ENCODE results near the gene RSRP1. TPM values are rescaled to one million over a fixed set of nuclear protein-coding genes. Genes with fewer than 3 reads are reported as not detected.
A peak's percentile ranks its signal among the peaks of the same experiment; 100 is the strongest.
"Not testable (repeated sequence)": the region's sequence is repeated elsewhere in the genome, so short reads cannot be mapped to it uniquely, and the experiment has no call there.

The RSRP1 gene
- polyA plus RNA-seq, 2 donors = 45.2 to 264 TPM

DNA sequence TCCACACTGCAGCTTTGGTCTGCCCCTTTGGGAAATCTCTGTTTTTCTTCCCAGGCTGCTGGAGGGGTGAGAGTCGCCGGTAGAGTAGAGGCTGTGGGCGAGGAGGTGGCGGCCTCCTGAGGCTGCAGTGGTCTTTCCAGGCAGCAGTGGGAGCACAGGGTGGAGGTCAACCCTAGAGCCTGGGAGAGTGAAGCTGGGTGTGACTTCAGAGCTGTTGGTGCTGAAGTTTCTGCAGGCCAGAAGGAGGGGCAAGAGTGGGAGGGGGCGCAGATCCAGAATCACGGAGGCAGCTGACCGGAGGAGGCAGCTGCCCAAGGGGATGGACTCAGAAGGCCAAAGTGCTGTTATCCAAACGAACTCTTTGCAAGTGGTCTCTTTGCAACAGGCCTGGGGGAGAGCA is 31.5 kb upstream of the RSRP1 start:
- WGBS, 2 donors = 63 to 85% methylated on average over 3 to 4 of the region's 8 CpGs
- not testable (repeated sequence) for H3K27ac ChIP-seq (ENCODE audit: low read depth in 2 of 2, low read length in 1 of 2); H3K27me3 ChIP-seq (ENCODE audit: control insufficient read depth in 1 of 2, insufficient read depth in 2 of 2, low read length in 2 of 2); H3K9me3 ChIP-seq (ENCODE audit: control insufficient read depth in 2 of 2, insufficient read depth in 1 of 2, low read depth in 1 of 2, low read length in 1 of 2); H3K4me1 ChIP-seq (ENCODE audit: control insufficient read depth in 2 of 2, insufficient read depth in 2 of 2, low read length in 1 of 2); H3K4me3 ChIP-seq (ENCODE audit: low read depth in 1 of 2, low read length in 2 of 2); H3K36me3 ChIP-seq (ENCODE audit: control insufficient read depth in 2 of 2, insufficient read depth in 2 of 2, low read length in 1 of 2)

DNA sequence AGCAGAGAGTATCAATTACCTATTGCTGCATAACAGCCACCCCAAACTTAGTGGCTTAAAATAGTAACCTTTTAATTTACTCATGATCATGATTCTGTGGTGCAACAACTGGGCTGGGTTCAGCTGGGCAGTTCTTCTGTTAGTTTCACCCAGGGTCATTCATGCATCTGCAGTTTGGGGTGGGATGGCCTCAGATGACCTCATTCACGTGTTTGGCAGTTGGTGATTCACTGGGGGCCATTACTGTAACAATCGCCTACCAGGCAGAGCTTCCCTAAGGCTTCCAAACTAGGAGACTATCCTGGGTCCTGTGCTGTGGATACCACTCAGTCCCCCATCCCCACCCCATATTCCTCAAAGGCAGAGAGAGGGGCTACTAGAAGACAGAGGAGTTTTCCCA is 31.1 kb upstream of the RSRP1 start:
- H3K4me3 ChIP-seq (ENCODE audit: low read depth in 1 of 2, low read length in 2 of 2); H3K27me3 ChIP-seq (ENCODE audit: control insufficient read depth in 1 of 2, insufficient read depth in 2 of 2, low read length in 2 of 2); H3K36me3 ChIP-seq (ENCODE audit: control insufficient read depth in 2 of 2, insufficient read depth in 2 of 2, low read length in 1 of 2); H3K27ac ChIP-seq (ENCODE audit: low read depth in 2 of 2, low read length in 1 of 2); H3K4me1 ChIP-seq (ENCODE audit: control insufficient read depth in 2 of 2, insufficient read depth in 2 of 2, low read length in 1 of 2); H3K9me3 ChIP-seq (ENCODE audit: control insufficient read depth in 2 of 2, insufficient read depth in 1 of 2, low read depth in 1 of 2, low read length in 1 of 2): not testable (repeated sequence)
- WGBS, 2 donors = 54 to 65% methylated on average over 2 of the region's 2 CpGs

GRCh38 chr1:25277295-25277694 is 30.0 kb upstream of the RSRP1 start:
- 88 to 90% methylated on average over 1 of the region's 1 CpG for WGBS, 2 donors
- not testable (repeated sequence) for H3K27me3 ChIP-seq (ENCODE audit: control insufficient read depth in 1 of 2, insufficient read depth in 2 of 2, low read length in 2 of 2); H3K4me1 ChIP-seq (ENCODE audit: control insufficient read depth in 2 of 2, insufficient read depth in 2 of 2, low read length in 1 of 2); H3K36me3 ChIP-seq (ENCODE audit: control insufficient read depth in 2 of 2, insufficient read depth in 2 of 2, low read length in 1 of 2); H3K9me3 ChIP-seq (ENCODE audit: control insufficient read depth in 2 of 2, insufficient read depth in 1 of 2, low read depth in 1 of 2, low read length in 1 of 2); H3K27ac ChIP-seq (ENCODE audit: low read depth in 2 of 2, low read length in 1 of 2); H3K4me3 ChIP-seq (ENCODE audit: low read depth in 1 of 2, low read length in 2 of 2)

- 69 to 74% methylated on average over 3 to 4 of the region's 4 CpGs for WGBS, 2 donors
- H3K9me3 ChIP-seq (ENCODE audit: control insufficient read depth in 2 of 2, insufficient read depth in 1 of 2, low read depth in 1 of 2, low read length in 1 of 2); H3K27ac ChIP-seq (ENCODE audit: low read depth in 2 of 2, low read length in 1 of 2); H3K4me3 ChIP-seq (ENCODE audit: low read depth in 1 of 2, low read length in 2 of 2); H3K36me3 ChIP-seq (ENCODE audit: control insufficient read depth in 2 of 2, insufficient read depth in 2 of 2, low read length in 1 of 2); H3K4me1 ChIP-seq (ENCODE audit: control insufficient read depth in 2 of 2, insufficient read depth in 2 of 2, low read length in 1 of 2); H3K27me3 ChIP-seq (ENCODE audit: control insufficient read depth in 1 of 2, insufficient read depth in 2 of 2, low read length in 2 of 2): not testable (repeated sequence)
Measured at GRCh38 chr1:25275648-25276047, 28.4 kb upstream of the RSRP1 start.

GRCh38 chr1:25272238-25272637 is 25.0 kb upstream of the RSRP1 start, which contains the start of gene RHD:
TSS of gene RHD (plus strand) at chr1:25272509. CDS start at chr1:25272548, 39 bp downstream.
- not testable (repeated sequence) for H3K9me3 ChIP-seq (ENCODE audit: control insufficient read depth in 2 of 2, insufficient read depth in 1 of 2, low read depth in 1 of 2, low read length in 1 of 2); H3K4me3 ChIP-seq (ENCODE audit: low read depth in 1 of 2, low read length in 2 of 2); H3K27me3 ChIP-seq (ENCODE audit: control insufficient read depth in 1 of 2, insufficient read depth in 2 of 2, low read length in 2 of 2); H3K4me1 ChIP-seq (ENCODE audit: control insufficient read depth in 2 of 2, insufficient read depth in 2 of 2, low read length in 1 of 2); H3K36me3 ChIP-seq (ENCODE audit: control insufficient read depth in 2 of 2, insufficient read depth in 2 of 2, low read length in 1 of 2); H3K27ac ChIP-seq (ENCODE audit: low read depth in 2 of 2, low read length in 1 of 2)
- WGBS, 2 donors = 84 to 86% methylated on average over 7 to 8 of the region's 8 CpGs

- WGBS, 2 donors = 38 to 39% methylated on average over 14 of the region's 14 CpGs
- Histone ChIP-seq H3K27ac (ENCODE audit: low read depth in 2 of 2, low read length in 1 of 2) (peak overlapping the region in 1 of 2 donors; percentile 47), H3K4me3 (ENCODE audit: low read depth in 1 of 2, low read length in 2 of 2) (peak overlapping the region in 1 of 2 donors; percentile 56)
- H3K9me3 ChIP-seq (ENCODE audit: control insufficient read depth in 2 of 2, insufficient read depth in 1 of 2, low read depth in 1 of 2, low read length in 1 of 2); H3K4me1 ChIP-seq (ENCODE audit: control insufficient read depth in 2 of 2, insufficient read depth in 2 of 2, low read length in 1 of 2); H3K27me3 ChIP-seq (ENCODE audit: control insufficient read depth in 1 of 2, insufficient read depth in 2 of 2, low read length in 2 of 2); H3K36me3 ChIP-seq (ENCODE audit: control insufficient read depth in 2 of 2, insufficient read depth in 2 of 2, low read length in 1 of 2): not testable (repeated sequence)
Measured at GRCh38 chr1:25268143-25268760, 21.0 kb upstream of the RSRP1 start.

GRCh38 chr1:25267288-25268142 is 20.3 kb upstream of the RSRP1 start:
- Histone ChIP-seq H3K27ac (ENCODE audit: low read depth in 2 of 2, low read length in 1 of 2) (peak overlapping the region in 1 of 2 donors; percentile 94), H3K4me3 (ENCODE audit: low read depth in 1 of 2, low read length in 2 of 2) (peak overlapping the region; percentile 55 to 56)
- WGBS, 2 donors = 0% methylated on average over 23 to 38 of the region's 56 CpGs
- H3K27me3 ChIP-seq (ENCODE audit: control insufficient read depth in 1 of 2, insufficient read depth in 2 of 2, low read length in 2 of 2); H3K36me3 ChIP-seq (ENCODE audit: control insufficient read depth in 2 of 2, insufficient read depth in 2 of 2, low read length in 1 of 2); H3K9me3 ChIP-seq (ENCODE audit: control insufficient read depth in 2 of 2, insufficient read depth in 1 of 2, low read depth in 1 of 2, low read length in 1 of 2); H3K4me1 ChIP-seq (ENCODE audit: control insufficient read depth in 2 of 2, insufficient read depth in 2 of 2, low read length in 1 of 2): not testable (repeated sequence)

DNA sequence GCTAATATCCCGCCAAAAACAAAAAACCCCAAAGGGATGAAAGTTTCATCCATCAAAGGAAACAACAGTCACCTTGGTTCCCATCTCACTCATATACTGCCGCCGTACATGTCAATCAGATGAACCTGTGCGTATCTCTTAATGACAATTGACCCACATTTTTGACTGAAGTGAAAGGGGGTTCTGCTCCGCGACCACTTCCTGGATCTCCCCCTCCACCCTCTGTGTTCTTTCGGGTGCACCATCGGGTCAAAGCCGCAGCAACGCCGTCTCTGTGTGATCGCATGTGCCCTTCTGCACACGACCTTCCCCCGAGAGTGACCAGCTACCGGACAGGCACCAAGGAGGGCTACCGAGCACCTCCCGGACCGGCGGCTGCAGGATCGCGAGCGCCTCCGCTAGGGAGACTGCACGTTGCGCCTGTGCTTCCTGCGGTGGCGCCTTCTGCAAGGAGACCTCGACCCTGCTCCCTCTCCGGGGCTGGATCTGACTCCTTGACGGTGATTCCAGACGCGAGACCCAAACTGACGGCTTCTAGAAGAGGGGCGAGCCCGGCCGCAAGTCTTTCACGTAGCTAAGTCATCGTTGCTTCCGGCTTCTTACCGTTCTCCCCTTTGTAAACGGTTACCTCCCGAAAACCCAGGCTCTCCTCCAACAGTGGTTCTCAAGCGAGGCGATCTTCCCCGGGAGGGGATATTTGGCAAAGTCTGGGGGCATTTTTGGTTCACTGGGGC is 19.5 kb upstream of the RSRP1 start:
- WGBS, 2 donors = 0 to 1% methylated on average over 15 to 27 of the region's 45 CpGs
- H3K4me3 ChIP-seq (ENCODE audit: low read depth in 1 of 2, low read length in 2 of 2) = peak overlapping the region; percentile 40 to 62
- H3K27me3 ChIP-seq (ENCODE audit: control insufficient read depth in 1 of 2, insufficient read depth in 2 of 2, low read length in 2 of 2); H3K27ac ChIP-seq (ENCODE audit: low read depth in 2 of 2, low read length in 1 of 2); H3K4me1 ChIP-seq (ENCODE audit: control insufficient read depth in 2 of 2, insufficient read depth in 2 of 2, low read length in 1 of 2); H3K36me3 ChIP-seq (ENCODE audit: control insufficient read depth in 2 of 2, insufficient read depth in 2 of 2, low read length in 1 of 2); H3K9me3 ChIP-seq (ENCODE audit: control insufficient read depth in 2 of 2, insufficient read depth in 1 of 2, low read depth in 1 of 2, low read length in 1 of 2): not testable (repeated sequence)

GRCh38 chr1:25260336-25260735 is 13.1 kb upstream of the RSRP1 start:
- H3K9me3 ChIP-seq (ENCODE audit: control insufficient read depth in 2 of 2, insufficient read depth in 1 of 2, low read depth in 1 of 2, low read length in 1 of 2); H3K27ac ChIP-seq (ENCODE audit: low read depth in 2 of 2, low read length in 1 of 2); H3K36me3 ChIP-seq (ENCODE audit: control insufficient read depth in 2 of 2, insufficient read depth in 2 of 2, low read length in 1 of 2); H3K27me3 ChIP-seq (ENCODE audit: control insufficient read depth in 1 of 2, insufficient read depth in 2 of 2, low read length in 2 of 2); H3K4me1 ChIP-seq (ENCODE audit: control insufficient read depth in 2 of 2, insufficient read depth in 2 of 2, low read length in 1 of 2); H3K4me3 ChIP-seq (ENCODE audit: low read depth in 1 of 2, low read length in 2 of 2): not testable (repeated sequence)
- WGBS, 2 donors = 87 to 90% methylated on average over 3 of the region's 3 CpGs

Data from esophagus (tissue), 2 donors.